ENCODE data around the gene CFAP210. TPM values are rescaled to one million over a fixed set of nuclear protein-coding genes. Genes with fewer than 3 reads are reported as not detected.

CFAP210 gene
- total and polyA plus RNA-seq, 9 of the 15 experiments (the other 6 are each of a cell fraction or from before 2014, with no cell fraction given) = 0.75 to 3.6 (median 1.3) TPM

DNA sequence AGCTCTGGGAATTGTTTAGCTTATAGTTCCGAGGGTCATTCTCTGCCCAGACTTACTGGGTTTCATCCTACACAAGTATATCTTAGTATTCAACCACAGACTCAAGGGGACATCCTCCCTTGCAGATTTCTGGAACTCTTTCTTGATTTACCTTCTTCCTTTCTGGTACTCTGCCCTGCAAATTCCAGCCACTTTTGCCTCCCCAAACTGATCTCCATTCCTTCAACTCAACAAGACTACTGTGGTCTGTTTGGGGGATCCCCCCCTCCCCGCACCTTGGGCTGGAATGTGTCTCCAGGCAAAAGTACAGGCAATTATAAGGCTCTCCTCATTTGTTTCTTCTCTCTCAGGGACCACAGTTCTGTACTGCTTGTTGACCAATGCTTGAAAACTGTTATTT, 13.4 kb upstream of the CFAP210 start (continued):
- no peak for TF ChIP-seq GABPB1 (CRISPR knock-in tag; IDR thresholded peaks at IDR 0.05)
- TF ChIP-seq ZBTB17 (CRISPR knock-in tag; IDR thresholded peaks at IDR 0.05) = no peak
- TF ChIP-seq, protein P1, sequence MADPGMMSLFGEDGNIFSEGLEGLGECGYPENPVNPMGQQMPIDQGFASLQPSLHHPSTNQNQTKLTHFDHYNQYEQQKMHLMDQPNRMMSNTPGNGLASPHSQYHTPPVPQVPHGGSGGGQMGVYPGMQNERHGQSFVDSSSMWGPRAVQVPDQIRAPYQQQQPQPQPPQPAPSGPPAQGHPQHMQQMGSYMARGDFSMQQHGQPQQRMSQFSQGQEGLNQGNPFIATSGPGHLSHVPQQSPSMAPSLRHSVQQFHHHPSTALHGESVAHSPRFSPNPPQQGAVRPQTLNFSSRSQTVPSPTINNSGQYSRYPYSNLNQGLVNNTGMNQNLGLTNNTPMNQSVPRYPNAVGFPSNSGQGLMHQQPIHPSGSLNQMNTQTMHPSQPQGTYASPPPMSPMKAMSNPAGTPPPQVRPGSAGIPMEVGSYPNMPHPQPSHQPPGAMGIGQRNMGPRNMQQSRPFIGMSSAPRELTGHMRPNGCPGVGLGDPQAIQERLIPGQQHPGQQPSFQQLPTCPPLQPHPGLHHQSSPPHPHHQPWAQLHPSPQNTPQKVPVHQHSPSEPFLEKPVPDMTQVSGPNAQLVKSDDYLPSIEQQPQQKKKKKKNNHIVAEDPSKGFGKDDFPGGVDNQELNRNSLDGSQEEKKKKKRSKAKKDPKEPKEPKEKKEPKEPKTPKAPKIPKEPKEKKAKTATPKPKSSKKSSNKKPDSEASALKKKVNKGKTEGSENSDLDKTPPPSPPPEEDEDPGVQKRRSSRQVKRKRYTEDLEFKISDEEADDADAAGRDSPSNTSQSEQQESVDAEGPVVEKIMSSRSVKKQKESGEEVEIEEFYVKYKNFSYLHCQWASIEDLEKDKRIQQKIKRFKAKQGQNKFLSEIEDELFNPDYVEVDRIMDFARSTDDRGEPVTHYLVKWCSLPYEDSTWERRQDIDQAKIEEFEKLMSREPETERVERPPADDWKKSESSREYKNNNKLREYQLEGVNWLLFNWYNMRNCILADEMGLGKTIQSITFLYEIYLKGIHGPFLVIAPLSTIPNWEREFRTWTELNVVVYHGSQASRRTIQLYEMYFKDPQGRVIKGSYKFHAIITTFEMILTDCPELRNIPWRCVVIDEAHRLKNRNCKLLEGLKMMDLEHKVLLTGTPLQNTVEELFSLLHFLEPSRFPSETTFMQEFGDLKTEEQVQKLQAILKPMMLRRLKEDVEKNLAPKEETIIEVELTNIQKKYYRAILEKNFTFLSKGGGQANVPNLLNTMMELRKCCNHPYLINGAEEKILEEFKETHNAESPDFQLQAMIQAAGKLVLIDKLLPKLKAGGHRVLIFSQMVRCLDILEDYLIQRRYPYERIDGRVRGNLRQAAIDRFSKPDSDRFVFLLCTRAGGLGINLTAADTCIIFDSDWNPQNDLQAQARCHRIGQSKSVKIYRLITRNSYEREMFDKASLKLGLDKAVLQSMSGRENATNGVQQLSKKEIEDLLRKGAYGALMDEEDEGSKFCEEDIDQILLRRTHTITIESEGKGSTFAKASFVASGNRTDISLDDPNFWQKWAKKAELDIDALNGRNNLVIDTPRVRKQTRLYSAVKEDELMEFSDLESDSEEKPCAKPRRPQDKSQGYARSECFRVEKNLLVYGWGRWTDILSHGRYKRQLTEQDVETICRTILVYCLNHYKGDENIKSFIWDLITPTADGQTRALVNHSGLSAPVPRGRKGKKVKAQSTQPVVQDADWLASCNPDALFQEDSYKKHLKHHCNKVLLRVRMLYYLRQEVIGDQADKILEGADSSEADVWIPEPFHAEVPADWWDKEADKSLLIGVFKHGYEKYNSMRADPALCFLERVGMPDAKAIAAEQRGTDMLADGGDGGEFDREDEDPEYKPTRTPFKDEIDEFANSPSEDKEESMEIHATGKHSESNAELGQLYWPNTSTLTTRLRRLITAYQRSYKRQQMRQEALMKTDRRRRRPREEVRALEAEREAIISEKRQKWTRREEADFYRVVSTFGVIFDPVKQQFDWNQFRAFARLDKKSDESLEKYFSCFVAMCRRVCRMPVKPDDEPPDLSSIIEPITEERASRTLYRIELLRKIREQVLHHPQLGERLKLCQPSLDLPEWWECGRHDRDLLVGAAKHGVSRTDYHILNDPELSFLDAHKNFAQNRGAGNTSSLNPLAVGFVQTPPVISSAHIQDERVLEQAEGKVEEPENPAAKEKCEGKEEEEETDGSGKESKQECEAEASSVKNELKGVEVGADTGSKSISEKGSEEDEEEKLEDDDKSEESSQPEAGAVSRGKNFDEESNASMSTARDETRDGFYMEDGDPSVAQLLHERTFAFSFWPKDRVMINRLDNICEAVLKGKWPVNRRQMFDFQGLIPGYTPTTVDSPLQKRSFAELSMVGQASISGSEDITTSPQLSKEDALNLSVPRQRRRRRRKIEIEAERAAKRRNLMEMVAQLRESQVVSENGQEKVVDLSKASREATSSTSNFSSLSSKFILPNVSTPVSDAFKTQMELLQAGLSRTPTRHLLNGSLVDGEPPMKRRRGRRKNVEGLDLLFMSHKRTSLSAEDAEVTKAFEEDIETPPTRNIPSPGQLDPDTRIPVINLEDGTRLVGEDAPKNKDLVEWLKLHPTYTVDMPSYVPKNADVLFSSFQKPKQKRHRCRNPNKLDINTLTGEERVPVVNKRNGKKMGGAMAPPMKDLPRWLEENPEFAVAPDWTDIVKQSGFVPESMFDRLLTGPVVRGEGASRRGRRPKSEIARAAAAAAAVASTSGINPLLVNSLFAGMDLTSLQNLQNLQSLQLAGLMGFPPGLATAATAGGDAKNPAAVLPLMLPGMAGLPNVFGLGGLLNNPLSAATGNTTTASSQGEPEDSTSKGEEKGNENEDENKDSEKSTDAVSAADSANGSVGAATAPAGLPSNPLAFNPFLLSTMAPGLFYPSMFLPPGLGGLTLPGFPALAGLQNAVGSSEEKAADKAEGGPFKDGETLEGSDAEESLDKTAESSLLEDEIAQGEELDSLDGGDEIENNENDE (IDR thresholded peaks at IDR 0.05; ENCODE audit: low read depth, low read length) = no peak
